OCI-LY7 (cell line): ENCODE data around the gene TNS1. TPM values are rescaled to one million over a fixed set of nuclear protein-coding genes. Genes with fewer than 3 reads are reported as not detected.

Source experiments
- BruUV-seq: library from RNA; stranded (reverse); fragments of 400-500 nt; replicated peaks from 2 replicates; lab custom pipeline; 2021; lab: Mats Ljungman, UMichigan
- CTCF ChIA-PET: fragments of 300-600 bp; sonication (Branson Sonifier 250); formaldehyde crosslinking; loops from one replicate; lab custom pipeline; 2022; ENCODE audit warnings: antibody characterized with exemption; ENCODE audit not compliant: unreplicated experiment; lab: Charles Lee
- POLR2A ChIA-PET: fragments of 300-600 bp; sonication (Branson Sonifier 250); formaldehyde crosslinking; loops from one replicate; lab custom pipeline; 2022; ENCODE audit warnings: antibody characterized with exemption; lab: Charles Lee
- DNase-seq: peaks from one replicate; pipeline ENCODE4 v3.0.0-alpha.2; 2015; ENCODE audit warnings: low spot score
- H2AFZ ChIP-seq: fragments of 200-600 bp; sonication (generic), shearing (Covaris generic); 2 replicates; pipeline ENCODE4 v1.6.1; 2014; ENCODE audit warnings: mild to moderate bottlenecking, antibody characterized with exemption, low read length, moderate library complexity
- H3K27ac ChIP-seq: fragments of 200-600 bp; sonication (generic); 2 replicates; pipeline ENCODE4 v1.5.1; 2014; ENCODE audit warnings: mixed run types, low read depth, mild to moderate bottlenecking, moderate library complexity, low read length, inconsistent platforms; ENCODE audit not compliant: poor library complexity, severe bottlenecking
- H3K36me3 ChIP-seq: fragments of 200-600 bp; sonication (generic); 2 replicates; pipeline ENCODE4 v1.6.1; 2014; ENCODE audit warnings: mild to moderate bottlenecking, antibody characterized with exemption, low read length, moderate library complexity, mixed read lengths; ENCODE audit not compliant: insufficient read depth
- H3K4me1 ChIP-seq: fragments of 200-600 bp; sonication (generic); 2 replicates; pipeline ENCODE4 v1.5.1; 2014; ENCODE audit warnings: mild to moderate bottlenecking, low read length; ENCODE audit not compliant: insufficient read depth, poor library complexity, severe bottlenecking
- H3K4me2 ChIP-seq: fragments of 200-600 bp; sonication (generic); 2 replicates; pipeline ENCODE4 v1.6.1; 2014; ENCODE audit warnings: mild to moderate bottlenecking, low read length
- H3K4me3 ChIP-seq: fragments of 200-600 bp; sonication (generic); 2 replicates; pipeline ENCODE4 v1.5.1; 2014; ENCODE audit warnings: mild to moderate bottlenecking, low read depth, low read length; ENCODE audit not compliant: poor library complexity, severe bottlenecking
- H3K79me2 ChIP-seq: fragments of 200-600 bp; sonication (generic); 2 replicates; pipeline ENCODE4 v1.6.1; 2016; ENCODE audit warnings: low read depth, mild to moderate bottlenecking, low read length, moderate library complexity, mixed read lengths; ENCODE audit not compliant: insufficient read depth
- H3K9me2 ChIP-seq: fragments of 200-600 bp; sonication (generic); 2 replicates; pipeline ENCODE4 v1.6.1; 2016; ENCODE audit warnings: mild to moderate bottlenecking, low read length, mixed read lengths; ENCODE audit not compliant: insufficient read depth
- H3K9me3 ChIP-seq: fragments of 200-600 bp; sonication (generic); 2 replicates; pipeline ENCODE4 v1.6.1; 2014; ENCODE audit warnings: mild to moderate bottlenecking, mixed run types, low read length, mixed read lengths
- H4K20me1 ChIP-seq: fragments of 200-600 bp; sonication (generic); 2 replicates; pipeline ENCODE4 v1.6.1; 2014; ENCODE audit warnings: mild to moderate bottlenecking, antibody characterized with exemption, low read length, moderate library complexity, mixed read lengths; ENCODE audit not compliant: insufficient read depth
- CTCF ChIP-seq: fragments of 200-600 bp; sonication (generic); conservative IDR thresholded peaks from 2 replicates; pipeline ENCODE4 v1.5.1; 2014; ENCODE audit warnings: mild to moderate bottlenecking, antibody characterized with exemption, low read length, moderate library complexity, mixed read lengths
- EZH2phosphoT487 ChIP-seq: fragments of 200-600 bp; sonication (generic); IDR thresholded peaks from 2 replicates; pipeline ENCODE4 v1.6.1; 2018; ENCODE audit warnings: low read depth, borderline replicate concordance, mild to moderate bottlenecking, mixed run types, antibody characterized with exemption, low read length, moderate library complexity, mixed read lengths
- intact Hi-C: fragments of 100-400 bp; cut with micrococcal nuclease; formaldehyde crosslinking; loops from one replicate; pipeline ENCODE4 v1.10.0; 2022; ENCODE audit not compliant: unreplicated experiment
- total RNA-seq, 2 experiments: library from RNA; depleted of rRNA in 1 of 2; stranded (reverse); fragments of >200 nt in 1 of 2; shearing (Covaris generic) in 1 of 2; gene quantifications; 2 replicates each; pipeline ENCODE4 v1.2.3, GENCODE V29; 2014 to 2022

Gene TNS1
- total RNA-seq, 2 experiments from 2014 or later, result not detected

GRCh38 chr2:218002143-218002844, 501 bp downstream of the TNS1 start:
- DNase-seq, result no peak
- CTCF ChIA-PET, result no interaction called here
- POLR2A ChIA-PET, result no interaction called here
- H3K36me3 ChIP-seq, result no peaks in the 10 kb centered on the region
- no peaks in the 10 kb centered on the region for H3K9me2 ChIP-seq
- no peak overlapping the region for H3K4me3 ChIP-seq
- intact Hi-C loops, result no loop called here
- no peak overlapping the region for H3K27ac ChIP-seq
- no peak overlapping the region for H3K4me2 ChIP-seq
- no peaks in the 10 kb centered on the region for H4K20me1 ChIP-seq
- H3K4me1 ChIP-seq, result no peaks in the 10 kb centered on the region
- no peaks in the 10 kb centered on the region for H3K9me3 ChIP-seq
- H2AFZ ChIP-seq, result no peak overlapping the region
- BruUV-seq, result no TSS peak
- H3K79me2 ChIP-seq, result no peaks in the 10 kb centered on the region
- no peak for TF ChIP-seq EZH2phosphoT487

GRCh38 chr2:218001629-218002028, 1.2 kb downstream of the TNS1 start:
- Histone ChIP-seq H2AFZ (no peak overlapping the region), H3K79me2 (no peaks in the 10 kb centered on the region), H3K9me2 (no peaks in the 10 kb centered on the region), H3K4me2 (no peak overlapping the region), H3K4me3 (no peak overlapping the region), H4K20me1 (no peaks in the 10 kb centered on the region), H3K9me3 (no peaks in the 10 kb centered on the region), H3K27ac (no peak overlapping the region), H3K4me1 (no peaks in the 10 kb centered on the region), H3K36me3 (no peaks in the 10 kb centered on the region)
- intact Hi-C loops, result no loop called here
- BruUV-seq, result no TSS peak
- no peak for DNase-seq
- TF ChIP-seq EZH2phosphoT487 (no peak), CTCF (no peak)
- ChIA-PET POLR2A (no interaction called here), CTCF (no interaction called here)

GRCh38 chr2:218000136-218000535, 2.7 kb downstream of the TNS1 start:
- no peaks in the 10 kb centered on the region for H4K20me1 ChIP-seq
- no peak overlapping the region for H3K4me3 ChIP-seq
- DNase-seq, result no peak
- H3K9me2 ChIP-seq, result no peaks in the 10 kb centered on the region
- ChIA-PET CTCF (no interaction called here), POLR2A (interaction anchor here (0.7 kb wide), 1 partner anchor 117 kb away, joined by 3 read pairs; no protein-coding TSS in a partner anchor)
- H3K79me2 ChIP-seq, result no peaks in the 10 kb centered on the region
- TF ChIP-seq CTCF (no peak), EZH2phosphoT487 (no peak)
- H3K36me3 ChIP-seq, result no peaks in the 10 kb centered on the region
- no TSS peak for BruUV-seq
- H3K4me2 ChIP-seq, result no peak overlapping the region
- H2AFZ ChIP-seq, result no peak overlapping the region
- no peaks in the 10 kb centered on the region for H3K4me1 ChIP-seq
- intact Hi-C loops, result no loop called here
- no peaks in the 10 kb centered on the region for H3K9me3 ChIP-seq
- H3K27ac ChIP-seq, result no peak overlapping the region
